Choroid plexus epithelial cell (primary cell): ENCODE measurements around the gene PSMG3.
A peak's percentile ranks its signal among the peaks of the same experiment; 100 is the strongest.

Source experiments
- DNase-seq: peaks from one replicate; pipeline ENCODE4 v3.0.0-alpha.2; 2010; ENCODE audit warnings: low read depth
- H3K4me3 ChIP-seq: 2 replicates; pipeline ENCODE4 v1.5.1; 2011; ENCODE audit warnings: low read depth, mild to moderate bottlenecking, control low read depth, low read length, moderate library complexity
- TF ChIP-seq, protein P1 (sequence below): conservative IDR thresholded peaks from 2 replicates; pipeline ENCODE4 v1.5.1; 2011; ENCODE audit warnings: low read depth, mild to moderate bottlenecking, control low read depth, inconsistent platforms, low read length, moderate library complexity

Gene PSMG3

DNA sequence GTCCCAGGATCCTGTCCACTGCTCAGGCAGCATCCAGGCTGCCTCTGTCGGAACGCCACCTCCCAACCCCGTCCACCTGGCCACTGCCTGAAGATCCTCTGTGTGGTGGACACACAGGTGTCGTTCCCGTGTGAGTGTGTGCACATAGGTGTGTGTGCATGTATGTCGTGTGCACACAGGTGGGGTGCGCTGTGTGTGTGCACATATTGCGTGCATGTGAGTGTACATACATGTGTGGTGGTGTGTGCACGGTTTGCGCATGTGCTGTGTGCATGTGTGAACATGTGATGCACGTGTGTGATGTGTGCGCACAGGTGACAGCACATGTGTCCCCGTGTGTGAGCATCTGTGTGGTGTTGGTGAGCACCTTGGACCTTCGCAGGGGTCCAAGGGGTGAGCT is 20.9 kb downstream of the PSMG3 start:
- no peak for DNase-seq
- TF ChIP-seq, protein P1, sequence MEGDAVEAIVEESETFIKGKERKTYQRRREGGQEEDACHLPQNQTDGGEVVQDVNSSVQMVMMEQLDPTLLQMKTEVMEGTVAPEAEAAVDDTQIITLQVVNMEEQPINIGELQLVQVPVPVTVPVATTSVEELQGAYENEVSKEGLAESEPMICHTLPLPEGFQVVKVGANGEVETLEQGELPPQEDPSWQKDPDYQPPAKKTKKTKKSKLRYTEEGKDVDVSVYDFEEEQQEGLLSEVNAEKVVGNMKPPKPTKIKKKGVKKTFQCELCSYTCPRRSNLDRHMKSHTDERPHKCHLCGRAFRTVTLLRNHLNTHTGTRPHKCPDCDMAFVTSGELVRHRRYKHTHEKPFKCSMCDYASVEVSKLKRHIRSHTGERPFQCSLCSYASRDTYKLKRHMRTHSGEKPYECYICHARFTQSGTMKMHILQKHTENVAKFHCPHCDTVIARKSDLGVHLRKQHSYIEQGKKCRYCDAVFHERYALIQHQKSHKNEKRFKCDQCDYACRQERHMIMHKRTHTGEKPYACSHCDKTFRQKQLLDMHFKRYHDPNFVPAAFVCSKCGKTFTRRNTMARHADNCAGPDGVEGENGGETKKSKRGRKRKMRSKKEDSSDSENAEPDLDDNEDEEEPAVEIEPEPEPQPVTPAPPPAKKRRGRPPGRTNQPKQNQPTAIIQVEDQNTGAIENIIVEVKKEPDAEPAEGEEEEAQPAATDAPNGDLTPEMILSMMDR = no peak
- H3K4me3 ChIP-seq = no peak overlapping the region

DNA sequence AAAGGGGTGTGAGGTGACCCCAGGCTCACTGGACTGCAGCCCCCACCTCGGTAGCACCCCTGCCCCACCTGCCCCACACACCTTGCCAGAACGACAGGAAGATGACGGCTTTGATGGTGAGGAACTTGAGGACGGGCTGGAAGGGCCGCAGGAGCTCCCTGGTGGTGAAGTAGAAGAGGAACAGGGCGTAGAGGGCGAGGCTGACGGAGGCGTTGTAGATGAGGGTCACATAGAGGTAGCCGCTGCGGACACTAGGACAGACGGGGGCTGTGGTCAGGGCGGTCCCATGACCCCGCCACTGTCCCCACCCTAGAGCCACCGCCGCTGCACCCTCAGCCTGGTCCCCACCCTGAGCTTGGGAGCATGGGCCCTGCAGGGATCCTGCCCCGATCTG is 21.4 kb downstream of the PSMG3 start:
- no peak for DNase-seq
- TF ChIP-seq, protein P1 = peak; percentile 37
- H3K4me3 ChIP-seq = no peak overlapping the region

DNA sequence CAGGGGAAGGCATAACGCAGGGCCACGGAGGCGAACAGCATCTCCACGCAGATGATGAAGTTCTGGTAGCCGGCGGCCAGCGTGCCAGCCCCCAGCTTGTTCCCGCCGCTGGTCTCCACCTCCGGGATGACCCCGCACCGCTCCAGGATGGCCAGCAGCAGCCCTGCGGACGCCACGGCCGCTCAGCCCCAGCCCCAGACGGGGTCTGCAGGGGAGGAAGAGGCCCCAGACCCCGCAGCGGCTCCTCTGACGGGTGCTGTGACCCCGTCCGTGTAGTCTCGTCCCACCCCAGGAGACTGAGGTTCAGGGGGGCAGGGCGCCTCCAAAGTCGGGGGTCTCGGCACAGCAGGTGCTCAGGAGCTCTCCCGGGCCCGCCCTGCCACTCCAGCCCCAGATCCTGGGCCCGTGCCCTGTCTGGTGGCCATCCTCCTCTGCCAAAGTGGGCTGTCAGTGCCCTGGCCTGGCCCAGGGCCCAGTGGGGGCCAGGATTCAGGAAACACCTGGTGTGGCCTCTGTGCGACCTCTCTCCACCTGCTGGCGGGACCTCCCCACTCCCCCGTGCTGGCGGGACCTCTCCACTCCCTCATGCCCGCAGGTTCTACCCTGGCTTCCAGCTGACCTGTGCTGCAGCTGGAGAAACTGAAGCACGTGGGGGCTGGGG is 21.9 kb downstream of the PSMG3 start:
- DNase-seq = no peak
- TF ChIP-seq, protein P1 = no peak
- H3K4me3 ChIP-seq = no peak overlapping the region

DNA sequence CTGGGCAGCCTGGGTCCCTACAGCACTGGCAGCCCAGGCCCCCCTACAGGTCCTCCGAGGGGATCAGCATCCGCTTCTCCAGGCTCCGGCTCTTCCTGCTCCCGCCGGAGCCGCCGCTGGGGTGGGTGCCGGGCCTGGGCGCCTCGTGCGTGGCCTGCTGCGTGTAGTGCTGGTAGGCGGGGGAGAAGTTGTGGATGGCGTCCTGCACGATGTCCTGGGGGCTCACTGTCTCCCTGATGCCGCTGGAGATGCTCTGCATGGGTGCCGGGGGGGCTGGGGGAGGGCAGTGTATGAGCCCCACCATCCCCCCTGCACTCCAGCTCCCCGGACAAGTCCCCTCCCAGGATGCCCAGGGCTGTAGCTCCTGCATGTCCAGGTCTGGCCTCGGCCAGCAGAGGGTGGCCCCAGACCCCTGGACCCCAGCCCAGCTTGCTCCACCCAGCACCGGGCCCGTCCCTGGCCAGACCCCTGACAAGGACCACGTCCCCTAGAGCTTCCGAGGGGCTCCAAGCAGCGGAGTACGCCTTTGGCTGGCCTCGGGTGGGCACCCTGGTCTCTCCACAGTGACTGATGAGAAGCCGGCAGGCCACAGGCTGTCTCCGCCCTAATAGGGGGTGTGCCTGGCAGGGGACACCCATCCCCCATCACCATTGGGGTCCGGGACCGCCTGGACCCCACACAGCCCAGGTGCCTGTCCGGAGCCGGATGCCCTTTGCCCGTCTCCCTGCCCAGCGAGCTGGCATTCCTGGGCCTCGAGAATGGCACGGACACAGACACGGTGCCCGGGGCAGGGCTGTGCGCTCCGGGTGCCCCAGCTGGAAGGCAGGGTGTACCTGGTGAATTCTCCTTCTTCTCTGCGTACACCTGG is 22.7 kb downstream of the PSMG3 start:
- TF ChIP-seq, protein P1 = no peak
- no peak for DNase-seq
- no peak overlapping the region for H3K4me3 ChIP-seq

DNA sequence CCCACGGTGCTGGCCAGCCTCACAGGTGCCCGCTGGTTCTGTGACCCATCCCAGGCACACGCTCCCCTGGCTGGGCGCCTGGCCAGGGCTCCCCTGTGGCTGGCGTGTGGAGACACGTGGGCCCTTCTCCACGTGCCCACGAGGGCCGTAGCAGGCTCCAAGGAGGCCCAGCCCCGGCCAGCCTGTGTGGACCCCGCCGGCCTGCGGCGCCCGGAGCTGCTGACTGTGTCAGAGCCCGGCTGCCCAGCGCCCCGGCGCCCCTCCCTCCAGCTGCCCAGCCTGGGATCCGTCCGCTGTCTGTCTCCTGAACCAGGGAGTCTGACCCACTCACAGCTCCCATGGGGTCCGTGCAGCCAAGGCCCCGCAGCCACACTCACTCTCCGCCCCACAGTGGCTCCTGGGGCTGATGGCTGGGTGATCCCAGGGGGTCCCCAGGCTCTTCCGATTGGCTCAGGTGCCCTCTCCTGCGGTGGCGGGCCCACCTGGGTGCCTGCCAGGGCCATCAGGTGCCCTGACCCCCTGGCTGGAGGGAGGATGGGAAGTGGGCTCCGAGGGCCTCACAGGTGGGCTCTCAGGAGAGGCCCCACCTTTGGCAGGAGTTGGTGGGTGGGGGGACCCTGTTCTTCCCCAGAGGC is 23.4 kb downstream of the PSMG3 start:
- TF ChIP-seq, protein P1 = no peak
- no peak overlapping the region for H3K4me3 ChIP-seq
- DNase-seq = no peak

DNA sequence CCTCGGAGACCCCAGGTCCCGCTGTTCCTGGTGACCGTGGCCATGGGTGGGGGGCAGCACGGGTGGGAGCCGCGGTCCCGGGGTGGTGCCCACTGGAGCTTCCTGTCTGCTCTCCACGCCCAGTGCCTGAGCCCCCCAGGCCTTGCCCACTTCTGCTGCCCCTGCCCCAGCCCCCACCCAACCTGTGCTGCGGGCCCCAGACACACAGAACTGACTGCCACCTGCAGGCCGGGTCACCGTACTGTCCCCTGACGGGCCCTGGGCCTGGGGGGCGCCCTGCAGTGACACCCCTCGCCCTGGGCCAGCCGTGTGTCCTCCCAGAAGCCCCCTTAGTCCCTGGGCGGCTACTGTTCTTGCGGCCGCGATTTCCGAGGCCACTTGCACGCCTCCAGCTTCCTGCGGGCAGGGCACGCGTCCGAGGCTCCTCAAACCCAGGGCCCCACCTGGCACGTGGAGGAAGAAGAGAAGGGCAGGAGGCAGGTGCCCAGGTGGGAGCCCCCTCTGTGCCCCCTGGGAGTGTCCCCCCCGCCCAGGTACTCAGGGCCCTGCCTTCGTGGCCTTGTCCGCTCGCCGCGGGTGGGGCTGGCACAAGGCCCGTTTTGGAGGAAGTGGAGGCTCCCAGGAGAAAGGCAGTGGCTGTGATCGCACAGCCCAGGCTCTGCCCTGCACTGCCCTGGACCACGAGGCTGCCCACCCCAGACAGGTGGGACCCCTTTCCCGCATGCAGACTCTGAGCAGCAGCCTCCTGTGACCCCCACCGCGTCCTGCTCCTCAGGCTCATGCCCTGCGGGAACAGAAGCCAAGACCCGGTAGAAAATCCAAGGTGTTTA is 24.2 kb downstream of the PSMG3 start:
- H3K4me3 ChIP-seq = no peak overlapping the region
- DNase-seq = no peak
- TF ChIP-seq, protein P1 = no peak
